GM18502 (cell line): ENCODE data around the gene KIF1A.
"Not testable (repeated sequence)": the region's sequence is repeated elsewhere in the genome, so short reads cannot be mapped to it uniquely, and the experiment has no call there.

Experiments used
- ATAC-seq: cut with Tn5 transposase; IDR thresholded peaks from one replicate; pipeline ENCODE4 v1.9.1; 2021; ENCODE audit warnings: mild to moderate bottlenecking; ENCODE audit not compliant: unreplicated experiment, poor library complexity

Gene KIF1A

DNA sequence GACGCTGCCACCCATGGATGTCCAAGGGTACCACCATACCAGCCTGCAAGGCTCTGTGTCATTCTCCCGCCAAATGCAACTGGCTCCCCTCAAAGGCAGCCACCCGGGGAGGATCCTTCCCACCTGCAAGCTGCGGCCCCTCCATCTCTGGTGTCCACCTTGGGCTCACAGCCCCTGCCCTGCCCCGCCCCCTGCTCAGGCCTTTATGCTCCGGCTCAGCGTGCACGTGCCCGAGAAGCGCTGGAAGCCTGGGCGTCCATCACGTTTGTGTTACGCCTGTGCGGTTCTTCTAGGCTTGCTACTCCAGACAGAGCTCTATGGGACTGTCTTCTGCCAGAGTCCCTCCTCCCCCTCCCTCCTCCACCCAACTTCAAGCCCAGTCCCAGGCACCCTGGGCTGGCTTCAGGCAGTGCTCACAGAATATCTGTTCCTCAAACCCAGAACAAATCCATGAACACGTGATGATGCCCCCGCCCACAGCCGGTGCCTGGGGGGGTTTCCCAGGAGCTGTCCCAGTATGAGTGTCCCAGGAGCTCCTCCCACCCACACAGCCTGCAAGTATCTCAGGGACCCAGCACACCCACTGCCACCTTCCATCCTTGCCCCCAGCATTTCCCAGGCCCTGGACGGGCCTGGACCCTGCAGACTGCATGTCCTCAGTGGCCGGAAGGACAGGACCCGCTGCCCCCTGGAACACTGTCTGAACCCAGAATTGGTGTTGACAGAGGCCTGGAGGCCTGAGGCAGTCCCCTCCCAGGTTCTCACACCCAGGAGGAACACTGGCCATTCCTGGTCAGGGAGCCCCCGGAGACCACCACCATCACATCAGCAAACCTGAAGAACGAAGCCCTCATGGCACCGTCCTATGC, 30.3 kb downstream of the KIF1A start:
- ATAC-seq: no peak

DNA sequence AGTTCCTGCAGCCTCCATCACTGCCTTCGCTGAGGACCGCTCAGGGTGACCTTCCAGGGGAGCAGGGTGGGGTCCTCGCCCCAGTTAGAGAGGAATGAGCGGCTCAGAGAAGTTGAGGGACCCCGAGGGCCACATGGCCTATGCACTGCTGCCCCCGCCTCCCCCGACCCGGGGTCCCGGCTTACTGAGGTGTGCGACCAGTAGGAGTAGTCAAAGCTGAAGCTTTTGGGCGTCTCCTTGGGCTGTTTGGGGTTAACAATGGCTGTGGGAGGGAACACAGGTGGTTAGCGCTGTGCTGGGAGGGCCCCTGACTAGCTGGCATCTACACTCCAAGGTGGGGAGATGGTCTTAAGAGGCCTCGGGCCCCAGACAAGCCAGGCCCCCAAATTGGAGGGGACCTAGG, 31.0 kb downstream of the KIF1A start:
- no peak for ATAC-seq

DNA sequence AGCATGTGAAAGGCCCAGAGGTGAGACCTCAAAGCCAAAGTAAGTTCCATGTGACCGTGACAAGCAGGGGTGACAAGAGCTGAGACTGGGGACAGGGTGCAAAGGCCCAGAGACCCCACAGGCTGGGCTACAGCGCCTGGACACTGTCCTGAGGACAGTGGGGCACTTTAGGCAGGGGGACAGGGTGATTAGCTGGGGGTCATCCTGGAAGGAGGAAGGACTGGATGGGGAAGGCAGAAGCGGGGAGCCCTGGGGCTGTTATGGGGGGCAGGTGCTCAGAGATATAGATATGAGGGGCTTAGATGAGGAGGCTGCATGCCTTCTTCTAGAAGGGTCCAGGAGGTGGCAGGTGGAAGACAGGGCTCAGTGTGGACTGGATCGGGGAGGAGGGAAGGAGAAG, 31.5 kb downstream of the KIF1A start:
- ATAC-seq: no peak

DNA sequence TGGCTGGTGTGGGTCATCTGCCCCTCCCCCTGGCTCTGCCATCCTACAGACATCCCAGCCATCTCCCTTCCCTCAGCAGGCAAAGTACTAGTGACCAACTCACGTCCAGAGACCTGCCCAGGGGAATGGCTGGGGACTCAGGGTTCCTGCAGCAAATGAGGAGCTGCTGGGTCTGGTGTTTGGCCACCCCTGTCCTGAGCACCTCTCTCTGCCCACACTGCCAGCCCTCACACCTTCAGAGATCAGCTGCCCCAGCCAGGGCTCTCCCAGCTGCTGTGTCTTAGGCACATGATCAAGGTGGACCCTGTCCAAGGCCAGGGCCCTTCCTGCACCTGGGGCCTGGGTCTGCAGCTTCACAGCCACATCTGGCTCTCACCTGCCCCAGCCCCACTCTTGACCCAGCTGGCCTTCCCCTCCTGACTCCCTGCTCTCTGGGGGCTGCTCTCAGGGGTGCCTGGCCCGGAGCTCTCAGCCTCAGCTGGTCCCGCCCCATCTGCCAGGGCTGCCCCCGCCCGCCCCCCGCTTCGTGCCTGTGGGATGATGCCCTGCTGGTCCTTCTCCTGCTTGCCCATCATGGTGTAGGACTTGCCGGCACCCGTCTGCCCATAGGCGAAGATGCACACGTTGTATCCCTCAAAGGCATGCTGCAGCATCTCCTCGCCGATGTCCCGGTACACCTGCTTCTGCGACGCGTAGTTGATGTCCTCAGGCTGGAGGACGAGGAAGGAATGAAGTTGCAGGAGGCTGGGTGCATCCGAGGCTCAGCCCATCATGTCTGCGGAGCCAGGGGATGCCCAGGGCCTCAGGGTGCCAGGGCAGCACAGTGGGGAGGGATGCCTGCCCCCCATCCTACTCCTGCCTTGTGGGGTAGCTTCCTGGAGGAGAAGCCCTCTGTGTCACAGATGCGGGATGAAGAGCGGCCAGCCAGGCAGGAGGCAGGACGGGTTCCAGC, 32.2 kb downstream of the KIF1A start:
- ATAC-seq: no peak

DNA sequence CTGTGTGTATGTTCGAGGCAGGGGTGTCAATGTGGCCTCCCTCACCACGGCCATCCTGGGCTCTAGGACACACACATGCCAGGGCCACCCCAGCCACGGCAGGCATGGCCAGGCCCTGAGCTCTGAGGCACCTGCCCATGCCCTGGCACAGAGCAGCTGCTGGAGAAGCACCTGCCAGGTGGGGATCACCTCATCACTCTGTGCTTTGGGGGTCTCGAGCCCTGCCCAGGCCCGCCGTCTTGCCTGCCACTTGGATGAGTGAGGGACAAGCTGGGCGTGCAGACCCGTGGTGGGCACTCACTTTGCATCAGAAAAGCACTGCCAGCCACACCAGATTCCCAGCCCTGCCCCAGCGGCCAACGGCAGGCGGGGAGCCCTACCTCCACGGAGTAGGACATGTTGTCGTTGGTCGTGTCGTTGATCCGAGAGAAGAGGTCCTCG, 33.1 kb downstream of the KIF1A start:
- no peak for ATAC-seq

DNA sequence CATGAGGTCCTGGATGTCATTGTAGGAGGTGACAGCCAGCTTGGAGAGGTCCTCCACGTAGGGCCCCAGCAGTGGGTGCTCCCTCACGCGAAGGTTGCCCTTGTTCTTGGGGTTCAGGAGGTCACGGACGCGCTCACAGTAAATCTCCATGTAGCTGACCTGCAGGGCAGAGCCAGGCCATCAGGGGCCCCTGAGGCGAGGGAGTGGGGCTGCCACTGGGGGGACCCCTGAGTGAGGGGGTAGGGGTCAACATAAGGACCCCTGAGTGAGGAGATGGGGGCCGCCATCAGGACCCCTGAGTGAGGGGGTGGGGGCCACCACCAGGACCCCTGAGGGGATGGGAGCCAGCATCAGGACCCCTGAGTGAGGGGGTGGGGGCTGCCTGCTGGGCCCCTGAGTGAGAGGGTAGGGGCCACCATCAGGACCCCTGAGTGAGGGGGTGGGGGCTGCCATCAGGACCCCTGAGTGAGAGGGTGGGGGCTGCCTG, 33.6 kb downstream of the KIF1A start:
- ATAC-seq: no peak

DNA sequence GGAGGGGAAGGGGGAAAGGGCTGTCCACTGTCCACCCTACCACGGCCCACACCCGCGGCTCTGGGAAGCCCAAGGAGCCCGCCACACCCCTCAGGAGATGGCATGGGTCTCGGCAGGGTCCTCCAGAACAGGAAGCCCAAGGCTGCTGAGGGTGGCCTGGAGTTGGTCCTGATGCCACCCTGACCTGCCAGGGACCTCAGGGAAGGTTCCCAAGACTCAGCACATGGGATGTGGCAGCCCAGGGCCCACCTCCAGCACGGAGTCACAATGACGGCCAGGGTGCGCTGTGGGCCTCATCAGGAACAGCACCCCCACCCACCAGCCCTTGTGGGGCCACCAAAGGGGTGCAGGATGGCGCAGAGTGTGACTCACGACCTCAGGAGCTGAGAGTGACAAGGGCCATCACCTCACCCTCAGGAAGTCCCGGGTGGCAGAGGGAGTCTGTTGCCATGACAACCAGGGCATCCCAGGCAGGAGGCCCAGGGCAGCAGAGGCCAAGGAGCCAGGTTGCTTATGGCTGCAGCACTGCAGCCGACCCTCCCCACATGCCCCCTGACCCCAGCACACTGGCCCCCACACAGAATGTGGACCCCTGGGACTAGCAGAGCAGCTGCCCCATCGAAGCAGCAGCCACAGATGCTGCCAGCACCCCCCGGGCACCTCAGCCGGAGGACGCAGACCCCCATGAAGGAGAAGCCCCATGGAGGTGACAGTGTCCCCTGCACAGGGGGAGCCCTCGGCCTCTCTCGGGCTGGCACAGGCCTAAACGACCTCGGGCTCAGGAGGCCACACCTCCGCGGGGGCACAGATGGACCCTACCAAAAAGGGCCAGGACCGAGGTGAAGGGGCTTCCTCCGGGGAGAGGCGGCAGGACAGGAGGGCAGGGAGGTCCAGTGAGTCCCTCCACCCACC, 34.3 kb downstream of the KIF1A start:
- no peak for ATAC-seq

DNA sequence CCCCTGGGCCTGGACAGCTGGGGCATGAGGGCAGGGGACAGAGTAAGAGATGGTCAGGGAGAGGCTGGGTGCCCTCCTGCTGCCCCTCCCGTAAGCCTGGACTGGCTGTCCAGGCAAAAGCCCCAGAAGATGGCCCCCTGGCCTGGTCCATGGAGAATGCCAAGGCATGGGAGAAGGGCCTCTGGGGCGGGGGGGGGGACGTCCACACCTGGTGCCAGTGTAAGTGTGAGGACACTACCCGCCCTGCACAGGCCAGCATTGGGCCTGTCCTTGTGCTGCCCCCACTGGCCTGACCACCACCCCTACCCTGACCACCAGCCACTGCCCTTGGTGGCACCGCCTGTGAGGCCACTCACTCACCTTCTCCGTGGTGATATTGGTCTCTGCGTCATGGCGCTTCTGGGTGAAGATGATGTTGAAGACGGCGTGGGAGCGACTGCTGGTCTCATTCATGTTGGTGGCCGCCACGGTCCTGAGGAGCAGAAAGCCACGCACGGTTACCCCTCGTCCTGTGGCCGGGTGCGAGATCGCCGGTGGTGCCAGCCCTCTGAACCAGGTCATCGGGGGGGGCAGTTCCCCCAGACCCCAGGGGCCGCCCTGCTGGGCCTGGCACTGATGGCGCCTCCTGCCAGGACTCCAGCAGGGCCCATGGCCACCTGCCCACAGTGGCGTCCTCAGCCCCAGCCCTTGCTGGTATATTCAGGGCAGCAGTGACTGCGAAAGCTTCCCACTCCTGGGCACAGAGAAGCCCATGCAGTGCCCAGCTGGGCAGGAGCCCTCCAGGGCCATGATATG, 35.2 kb downstream of the KIF1A start:
- no peak for ATAC-seq

DNA sequence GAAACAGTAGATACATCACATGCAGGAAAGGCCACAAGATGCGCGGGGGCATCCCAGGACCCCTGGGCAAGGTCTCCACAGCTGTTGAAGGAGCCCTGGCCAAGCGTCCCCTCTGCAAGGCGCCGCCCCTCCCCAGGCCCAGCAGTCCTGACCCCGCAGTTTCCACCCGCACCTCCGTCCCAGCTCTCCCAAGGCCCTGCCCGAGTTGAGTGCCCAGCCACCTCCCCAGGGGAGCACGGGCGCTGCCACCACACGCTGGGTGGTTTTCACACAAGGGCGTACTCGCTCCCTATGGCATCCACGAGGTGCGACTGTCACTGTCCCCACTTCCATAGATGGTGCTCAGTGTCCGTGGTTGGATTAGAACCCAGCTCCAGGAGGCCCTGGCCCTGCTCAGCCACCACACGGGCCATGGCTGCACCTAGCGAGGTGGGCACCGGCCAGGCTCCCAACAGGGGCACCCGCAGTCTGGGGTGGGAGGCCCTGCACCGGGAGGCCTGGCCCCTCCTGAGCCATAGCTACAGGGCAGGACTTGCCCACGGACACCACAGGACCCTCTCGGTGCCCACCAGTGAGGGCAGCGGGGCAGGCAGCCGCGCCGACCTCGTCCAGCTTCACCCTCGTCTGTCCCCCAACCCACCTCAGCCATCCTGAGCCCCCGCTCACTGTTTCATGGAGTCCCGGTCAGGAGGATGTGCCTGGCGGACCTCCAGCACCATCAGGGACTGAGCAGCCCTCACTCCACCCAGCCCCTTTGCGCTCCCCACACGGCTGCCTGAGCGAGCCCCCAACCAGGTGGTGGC, 36.0 kb downstream of the KIF1A start:
- no peak for ATAC-seq

DNA sequence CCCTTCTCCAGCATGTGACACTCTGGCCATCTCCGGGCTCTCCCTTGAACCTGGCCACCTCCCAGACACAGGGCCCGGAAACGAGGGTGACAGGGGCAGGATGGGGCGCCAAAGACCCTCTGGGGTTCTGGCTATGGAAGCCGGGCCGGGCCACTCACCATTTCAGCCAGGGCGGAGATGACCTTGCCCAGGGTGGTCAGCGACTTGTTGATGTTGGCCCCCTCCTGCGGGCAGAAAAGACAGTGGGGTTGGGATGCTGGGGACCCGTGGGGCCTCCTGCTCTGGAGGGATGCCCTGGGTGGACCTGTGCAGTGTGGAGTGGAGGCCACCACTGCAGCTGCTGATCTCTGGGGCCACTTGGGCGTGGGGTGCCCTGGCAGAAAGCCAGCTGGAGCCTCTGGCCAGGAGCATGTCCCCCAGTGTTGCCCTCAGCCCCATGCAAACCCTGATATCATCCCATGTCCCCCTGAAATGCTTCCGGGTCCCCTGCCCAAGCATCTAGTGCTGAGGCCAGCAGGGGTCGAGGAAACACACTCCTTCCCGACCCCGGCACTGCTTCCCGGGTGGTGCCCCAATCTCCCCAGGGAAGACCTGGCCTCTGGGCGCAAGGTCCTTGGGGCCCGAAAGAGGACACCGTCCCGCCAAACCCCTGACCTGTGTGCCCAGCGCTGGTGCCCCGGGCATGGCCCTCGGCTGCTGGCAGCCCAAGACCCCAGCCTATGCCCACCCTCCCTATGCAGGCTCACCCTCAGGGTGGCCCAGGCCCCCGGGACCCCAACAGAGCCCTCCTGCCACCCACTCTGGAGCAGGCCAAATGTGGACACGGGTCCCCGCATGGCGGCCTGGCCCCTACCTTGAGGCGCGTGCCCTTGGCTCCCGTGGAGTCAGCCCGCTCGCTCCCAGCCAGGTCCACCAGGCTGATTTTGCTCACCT, 36.9 kb downstream of the KIF1A start:
- ATAC-seq: no peak

DNA sequence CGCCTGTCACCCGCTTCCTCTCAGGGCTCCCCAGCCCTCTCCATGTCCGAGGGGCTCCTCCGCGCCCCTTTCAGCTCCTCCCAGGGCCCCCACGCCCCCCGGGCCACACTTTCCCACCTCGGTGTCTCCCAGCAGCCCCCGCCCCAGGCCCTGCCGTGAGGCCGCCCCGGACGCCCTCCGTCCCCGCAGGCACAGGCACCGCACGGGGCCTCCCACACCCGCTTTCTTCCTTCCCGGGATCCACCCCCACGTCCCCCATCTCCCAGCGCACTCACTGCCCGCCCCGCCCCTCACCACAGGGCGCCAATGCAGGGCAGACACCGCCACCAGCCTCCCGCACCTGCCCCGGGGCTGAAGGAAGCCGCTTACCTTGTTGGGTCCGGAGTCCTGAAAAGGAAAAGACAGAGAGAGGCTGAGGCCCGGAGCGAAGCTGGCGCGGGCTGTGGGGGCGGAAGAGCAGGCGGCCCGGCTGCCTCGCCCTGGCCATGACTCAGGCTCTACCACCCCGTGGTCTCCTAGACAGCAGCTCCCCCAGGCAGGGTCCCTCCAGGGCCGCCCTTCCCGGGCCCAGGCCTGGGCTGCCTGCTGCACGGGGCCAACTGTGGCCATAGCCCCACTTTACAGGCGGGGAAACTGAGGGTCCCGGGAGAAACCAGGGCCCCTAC, 37.7 kb downstream of the KIF1A start:
- ATAC-seq: no peak

DNA sequence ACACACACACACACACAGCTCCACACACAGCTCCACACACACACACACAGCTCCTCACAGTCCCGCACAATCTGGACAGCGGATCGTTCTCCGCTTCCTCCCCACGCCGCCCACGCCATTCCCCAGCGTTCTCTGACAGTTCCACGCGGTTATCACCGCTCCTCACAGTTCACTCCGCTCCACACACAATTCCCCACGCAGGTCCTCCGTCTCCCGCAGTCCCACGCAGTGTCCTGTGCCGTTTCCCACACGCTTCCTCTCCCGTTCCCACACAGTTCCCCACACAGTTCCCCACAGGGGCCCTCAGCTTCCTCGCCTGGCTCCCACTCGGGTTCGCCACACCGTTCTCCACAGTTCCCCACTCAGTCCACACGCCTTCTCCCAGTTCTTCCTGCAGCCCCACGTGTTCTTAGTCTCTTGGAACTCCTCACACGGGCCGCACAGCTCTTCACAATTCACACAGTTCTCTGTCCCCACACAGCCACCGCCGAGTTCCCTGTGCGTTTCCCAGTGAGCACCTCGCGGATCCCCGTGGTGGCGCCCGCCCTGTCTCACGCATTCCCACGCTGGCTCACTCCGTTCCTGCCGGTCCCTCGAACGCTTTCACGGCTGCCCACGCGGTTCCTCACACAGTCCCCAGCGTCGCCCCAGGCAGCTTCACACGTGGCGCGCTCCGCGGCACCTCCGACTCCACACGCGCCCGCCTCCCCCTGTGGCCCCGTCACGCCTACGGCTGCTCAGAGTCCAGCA, 38.4 kb downstream of the KIF1A start:
- no peak for ATAC-seq

DNA sequence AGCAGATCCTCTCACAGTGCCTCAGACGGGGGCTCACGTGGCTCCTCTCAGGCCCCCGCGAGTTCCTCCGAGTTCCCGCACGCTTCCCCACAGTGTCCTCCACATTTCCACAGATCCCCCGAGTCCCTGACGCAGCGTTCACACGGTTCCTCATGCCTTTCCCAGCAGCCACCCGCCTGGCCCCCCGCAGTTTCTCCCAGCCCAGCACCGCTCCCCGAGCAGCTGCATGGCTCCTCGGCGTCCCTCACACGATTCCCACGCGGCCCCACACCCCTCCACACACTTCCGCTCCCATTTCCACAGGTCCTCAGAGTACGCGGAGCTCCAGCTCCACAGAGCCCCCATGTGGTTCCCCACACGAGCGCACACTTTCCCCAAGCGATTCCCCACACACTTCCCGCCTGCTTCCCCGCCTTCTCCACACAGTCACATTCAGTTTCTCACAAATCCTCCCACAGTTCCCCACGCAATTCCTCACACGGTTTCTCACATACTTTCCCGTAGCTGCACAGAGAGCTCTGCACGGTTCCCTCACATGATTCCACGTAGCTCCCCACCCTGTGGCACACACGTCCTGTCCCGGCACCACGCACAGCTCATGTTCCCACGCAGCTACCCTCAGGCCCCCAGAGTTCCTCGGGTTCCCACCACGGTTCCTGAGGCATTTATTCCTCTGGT, 39.9 kb downstream of the KIF1A start:
- no peak for ATAC-seq

DNA sequence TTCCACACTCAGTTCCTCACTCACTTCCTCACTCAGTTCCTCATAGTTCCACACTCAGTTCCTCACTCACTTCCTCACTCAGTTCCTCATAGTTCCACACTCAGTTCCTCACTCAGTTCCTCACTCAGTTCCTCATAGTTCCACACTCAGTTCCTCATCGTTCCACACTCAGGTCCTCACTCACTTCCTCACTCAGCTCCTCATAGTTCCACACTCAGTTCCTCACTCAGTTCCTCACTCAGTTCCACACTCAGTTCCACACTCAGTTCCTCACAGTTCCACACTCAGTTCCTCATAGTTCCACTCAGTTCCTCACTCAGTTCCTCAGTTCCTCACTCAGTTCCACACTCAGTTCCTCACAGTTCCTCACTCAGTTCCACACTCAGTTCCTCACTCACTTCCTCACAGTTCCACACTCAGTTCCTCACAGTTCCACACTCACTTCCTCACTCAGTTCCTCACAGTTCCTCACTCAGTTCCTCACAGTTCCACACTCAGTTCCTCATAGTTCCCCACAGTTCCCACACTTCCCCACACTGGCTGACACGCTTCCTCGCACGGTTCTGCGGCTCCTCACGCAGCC, 40.7 kb downstream of the KIF1A start:
- not testable (repeated sequence) for ATAC-seq

DNA sequence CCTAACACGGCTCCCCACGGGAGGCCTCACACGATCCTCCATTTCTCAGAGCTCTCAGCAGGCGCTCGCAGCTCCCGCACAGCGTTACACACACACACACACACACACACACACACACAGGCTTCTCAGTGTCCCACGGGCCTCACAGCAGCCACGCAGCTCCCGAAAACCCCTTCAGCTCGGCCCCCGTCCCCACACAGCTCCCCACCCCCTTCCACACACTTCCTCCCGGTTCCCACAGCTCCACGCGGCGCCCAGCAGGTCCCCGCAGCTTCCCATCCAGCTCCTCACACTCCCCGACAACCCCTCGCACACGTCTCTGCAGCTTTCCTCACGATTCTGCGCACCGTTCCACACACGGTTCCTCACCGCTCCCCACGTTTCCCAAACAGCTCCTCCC, 41.6 kb downstream of the KIF1A start:
- no peak for ATAC-seq
